ENCODE data around the gene SLC28A2.

- TF ChIP-seq, protein P1, sequence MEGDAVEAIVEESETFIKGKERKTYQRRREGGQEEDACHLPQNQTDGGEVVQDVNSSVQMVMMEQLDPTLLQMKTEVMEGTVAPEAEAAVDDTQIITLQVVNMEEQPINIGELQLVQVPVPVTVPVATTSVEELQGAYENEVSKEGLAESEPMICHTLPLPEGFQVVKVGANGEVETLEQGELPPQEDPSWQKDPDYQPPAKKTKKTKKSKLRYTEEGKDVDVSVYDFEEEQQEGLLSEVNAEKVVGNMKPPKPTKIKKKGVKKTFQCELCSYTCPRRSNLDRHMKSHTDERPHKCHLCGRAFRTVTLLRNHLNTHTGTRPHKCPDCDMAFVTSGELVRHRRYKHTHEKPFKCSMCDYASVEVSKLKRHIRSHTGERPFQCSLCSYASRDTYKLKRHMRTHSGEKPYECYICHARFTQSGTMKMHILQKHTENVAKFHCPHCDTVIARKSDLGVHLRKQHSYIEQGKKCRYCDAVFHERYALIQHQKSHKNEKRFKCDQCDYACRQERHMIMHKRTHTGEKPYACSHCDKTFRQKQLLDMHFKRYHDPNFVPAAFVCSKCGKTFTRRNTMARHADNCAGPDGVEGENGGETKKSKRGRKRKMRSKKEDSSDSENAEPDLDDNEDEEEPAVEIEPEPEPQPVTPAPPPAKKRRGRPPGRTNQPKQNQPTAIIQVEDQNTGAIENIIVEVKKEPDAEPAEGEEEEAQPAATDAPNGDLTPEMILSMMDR (IDR thresholded peaks at IDR 0.05): no peak
- TF ChIP-seq POLR2A (IDR thresholded peaks at IDR 0.05): no peak
These were observed 39.5 kb upstream of the SLC28A2 start for GRCh38 chr15:45212493-45212892.

Measured in stomach (tissue), 4 donors.